GM23248 (cell line): ENCODE results near the gene ULBP1. TPM values are rescaled to one million over a fixed set of nuclear protein-coding genes. Genes with fewer than 3 reads are reported as not detected.
"Not testable (repeated sequence)": the region's sequence is repeated elsewhere in the genome, so short reads cannot be mapped to it uniquely, and the experiment has no call there.

Source experiments
- DNase-seq: peaks from one replicate; pipeline ENCODE4 v3.0.0-alpha.2; 2015
- H2AFZ ChIP-seq: fragments of 200-600 bp; sonication (generic); 2 replicates; pipeline ENCODE4 v1.6.1; 2016; ENCODE audit warnings: antibody characterized with exemption
- H3F3A ChIP-seq: fragments of 200-600 bp; sonication (generic); 2 replicates; pipeline ENCODE4 v1.6.1; 2016; ENCODE audit warnings: mild to moderate bottlenecking, antibody characterized with exemption, mixed run types; ENCODE audit not compliant: insufficient read depth
- H3K27ac ChIP-seq: fragments of 200-600 bp; sonication (generic); 2 replicates; pipeline ENCODE4 v1.5.1; 2016; ENCODE audit warnings: mild to moderate bottlenecking
- H3K27me3 ChIP-seq: fragments of 200-600 bp; sonication (generic); replicated peaks from 2 replicates; pipeline ENCODE4 v1.6.1; 2016; ENCODE audit warnings: mild to moderate bottlenecking; ENCODE audit not compliant: insufficient read depth
- H3K36me3 ChIP-seq: fragments of 200-600 bp; sonication (generic); 2 replicates; pipeline ENCODE4 v1.6.1; 2016; ENCODE audit warnings: low read depth, mild to moderate bottlenecking
- H3K4me1 ChIP-seq: fragments of 200-600 bp; sonication (generic); 2 replicates; pipeline ENCODE4 v1.6.1; 2016; ENCODE audit warnings: mild to moderate bottlenecking; ENCODE audit not compliant: insufficient read depth
- H3K4me2 ChIP-seq: fragments of 200-600 bp; sonication (generic); one replicate; pipeline ENCODE4 v1.6.1; 2016; ENCODE audit warnings: mild to moderate bottlenecking; ENCODE audit not compliant: unreplicated experiment
- H3K4me3 ChIP-seq: fragments of 200-600 bp; sonication (generic); 2 replicates; pipeline ENCODE4 v1.5.1; 2016; ENCODE audit warnings: mild to moderate bottlenecking
- H3K79me2 ChIP-seq: fragments of 200-600 bp; sonication (generic); 2 replicates; pipeline ENCODE4 v1.6.1; 2016; ENCODE audit warnings: mild to moderate bottlenecking; ENCODE audit not compliant: insufficient read depth
- H3K9ac ChIP-seq: fragments of 200-600 bp; sonication (generic); 2 replicates; pipeline ENCODE4 v1.6.1; 2016; ENCODE audit warnings: mild to moderate bottlenecking
- H3K9me2 ChIP-seq: fragments of 200-600 bp; sonication (generic); 2 replicates; pipeline ENCODE4 v1.6.1; 2016; ENCODE audit warnings: mixed run types, mild to moderate bottlenecking, moderate library complexity; ENCODE audit not compliant: insufficient read depth
- H3K9me3 ChIP-seq: fragments of 200-600 bp; sonication (generic); one replicate; pipeline ENCODE4 v1.6.1; 2017; ENCODE audit warnings: low read depth
- H4K20me1 ChIP-seq: fragments of 200-600 bp; sonication (generic); 2 replicates; pipeline ENCODE4 v1.6.0; 2016; ENCODE audit not compliant: insufficient read depth
- EZH2 ChIP-seq: fragments of 200-600 bp; sonication (generic); IDR thresholded peaks from 2 replicates; pipeline ENCODE4 v1.6.1; 2018; ENCODE audit warnings: antibody characterized with exemption, mild to moderate bottlenecking; ENCODE audit not compliant: insufficient read depth, poor library complexity, severe bottlenecking
- EZH2phosphoT487 ChIP-seq: fragments of 200-600 bp; sonication (generic); IDR thresholded peaks from 2 replicates; pipeline ENCODE4 v1.6.1; 2018; ENCODE audit warnings: antibody characterized with exemption, moderate library complexity, mild to moderate bottlenecking, low read depth; ENCODE audit not compliant: insufficient read depth
- WGBS, 2 experiments: methylation state at CpG; one replicate each; pipeline ENCODE4 v1.1.6; 2015 to 2017; ENCODE audit warnings: low lambda C conversion rate in 2 of 2, low coverage in 1 of 2; ENCODE audit errors: missing lambda C conversion rate in 2 of 2; 5-methylcytosine and 5-hydroxymethylcytosine counted together
- in situ Hi-C: fragments of 300-500 bp; cut with MboI; formaldehyde crosslinking; loops from 2 replicates; pipeline ENCODE4 v1.15.0; 2020
- polyA plus RNA-seq: library from polyadenylated mRNA; unstranded; fragments of >200 nt; fragmentation: Nextera tagmentation; extraction: Ambion mirVana; gene quantifications from 2 replicates; pipeline ENCODE4 v1.2.1, GENCODE V29; 2016
- total RNA-seq: library from RNA; depleted of rRNA; stranded (reverse); fragments of >200 nt; shearing (Covaris generic); gene quantifications from 2 replicates; pipeline ENCODE4 v1.2.3, GENCODE V29; 2014

Gene ULBP1
- total and polyA plus RNA-seq, 2 experiments from 2014 or later = 6.1 to 9.1 TPM

DNA sequence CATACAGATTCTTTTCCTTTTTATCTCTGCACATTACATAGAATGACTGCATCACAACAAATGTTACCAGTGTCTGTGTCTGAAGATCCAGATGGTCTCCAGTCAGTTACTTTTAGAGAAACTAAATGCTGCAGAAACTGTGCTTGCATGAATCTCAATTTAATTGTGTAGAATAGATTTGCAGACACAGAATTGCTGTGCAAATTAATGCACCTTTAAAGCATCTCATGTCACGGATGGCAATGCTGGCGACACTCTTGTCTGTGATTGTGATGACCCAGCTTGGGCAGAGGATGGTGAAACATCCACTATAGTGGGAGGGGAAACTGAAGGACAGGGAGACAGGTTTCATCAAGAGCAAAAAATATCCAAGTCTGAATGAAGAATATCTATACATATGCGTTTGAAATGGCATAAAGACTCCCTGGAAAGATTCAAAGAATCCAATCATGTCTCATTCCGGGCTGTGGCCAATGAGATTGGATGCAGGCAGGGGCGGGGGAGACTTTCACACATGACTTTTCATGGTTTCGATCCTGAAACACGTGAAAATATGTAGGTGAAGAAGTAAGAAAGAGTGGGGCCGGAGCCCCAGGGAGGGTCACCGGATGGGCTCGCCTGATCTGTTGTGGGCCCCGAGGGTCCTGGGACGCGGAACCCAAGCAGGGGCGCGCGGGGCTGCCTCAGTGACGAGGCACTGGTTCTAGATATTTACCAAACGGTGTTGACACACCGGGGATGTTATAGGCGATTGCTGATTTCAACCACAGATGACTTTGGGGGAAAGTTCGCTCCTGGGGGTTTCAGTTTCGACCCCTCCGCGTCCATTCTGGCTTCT is 50.3 kb downstream of the ULBP1 start:
- H3K9ac ChIP-seq, H3K4me2 ChIP-seq, H4K20me1 ChIP-seq, DNase-seq, H3K79me2 ChIP-seq, H3K4me1 ChIP-seq, H3K9me2 ChIP-seq, H3K9me3 ChIP-seq, H3F3A ChIP-seq, H3K27ac ChIP-seq, H2AFZ ChIP-seq, H3K4me3 ChIP-seq, H3K36me3 ChIP-seq: not testable (repeated sequence)
- peak; percentile 75 for TF ChIP-seq EZH2
- peaks cover 67% of the 10 kb centered on the region for H3K27me3 ChIP-seq
- in situ Hi-C loops = loop anchor here (10.0 kb wide), 1 partner anchor 79 kb away; no protein-coding TSS in a partner anchor
- 8 to 15% methylated on average over 10 to 13 of the region's 24 CpGs for WGBS, 2 experiments

DNA sequence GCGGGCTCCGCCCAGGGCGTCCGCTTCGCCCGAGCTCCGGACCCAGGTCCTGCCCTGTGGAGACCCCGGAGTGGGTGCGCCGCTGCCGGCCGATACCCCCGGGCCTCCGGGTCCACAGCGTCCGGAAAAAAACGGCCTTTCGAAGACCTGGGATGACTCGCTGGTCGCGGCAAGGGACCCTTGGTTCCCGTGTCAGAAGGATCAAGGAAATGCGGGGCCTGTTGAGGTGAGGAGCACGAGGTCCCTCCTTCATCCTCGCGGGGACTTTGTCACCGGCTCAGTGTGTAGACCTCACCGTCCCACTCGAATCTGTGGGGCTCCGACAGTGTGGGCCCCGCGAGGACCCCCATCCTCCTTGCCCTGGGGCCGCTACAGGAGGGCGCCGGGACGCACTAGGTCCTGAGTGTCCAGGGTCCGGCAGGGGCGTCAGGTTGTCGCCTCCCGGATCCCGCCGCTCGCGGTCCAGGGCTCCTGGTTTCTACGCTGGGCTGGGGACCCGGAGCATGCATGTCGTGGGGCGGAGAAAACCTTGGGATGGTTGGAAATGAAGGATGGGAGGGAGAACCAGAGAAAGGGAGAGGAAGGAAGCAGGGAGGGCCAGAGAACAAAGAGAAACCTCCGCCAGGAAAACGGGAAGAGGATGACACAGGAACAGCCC is 51.0 kb downstream of the ULBP1 start:
- H3K79me2 ChIP-seq, H3K9ac ChIP-seq, H3K36me3 ChIP-seq, H3K27ac ChIP-seq, H3F3A ChIP-seq, DNase-seq, H3K9me2 ChIP-seq, H2AFZ ChIP-seq, H3K4me2 ChIP-seq, H4K20me1 ChIP-seq, H3K9me3 ChIP-seq, H3K4me1 ChIP-seq: not testable (repeated sequence)
- peaks cover 59% of the 10 kb centered on the region for H3K27me3 ChIP-seq
- 0 out of 2 replicates have a peak overlapping the region, but pooled peaks have one; percentile 43 for H3K4me3 ChIP-seq
- 3 to 4% methylated on average over 14 to 22 of the region's 50 CpGs for WGBS, 2 experiments
- in situ Hi-C loops = loop anchor here (10.0 kb wide), 1 partner anchor 80 kb away; no protein-coding TSS in a partner anchor

DNA sequence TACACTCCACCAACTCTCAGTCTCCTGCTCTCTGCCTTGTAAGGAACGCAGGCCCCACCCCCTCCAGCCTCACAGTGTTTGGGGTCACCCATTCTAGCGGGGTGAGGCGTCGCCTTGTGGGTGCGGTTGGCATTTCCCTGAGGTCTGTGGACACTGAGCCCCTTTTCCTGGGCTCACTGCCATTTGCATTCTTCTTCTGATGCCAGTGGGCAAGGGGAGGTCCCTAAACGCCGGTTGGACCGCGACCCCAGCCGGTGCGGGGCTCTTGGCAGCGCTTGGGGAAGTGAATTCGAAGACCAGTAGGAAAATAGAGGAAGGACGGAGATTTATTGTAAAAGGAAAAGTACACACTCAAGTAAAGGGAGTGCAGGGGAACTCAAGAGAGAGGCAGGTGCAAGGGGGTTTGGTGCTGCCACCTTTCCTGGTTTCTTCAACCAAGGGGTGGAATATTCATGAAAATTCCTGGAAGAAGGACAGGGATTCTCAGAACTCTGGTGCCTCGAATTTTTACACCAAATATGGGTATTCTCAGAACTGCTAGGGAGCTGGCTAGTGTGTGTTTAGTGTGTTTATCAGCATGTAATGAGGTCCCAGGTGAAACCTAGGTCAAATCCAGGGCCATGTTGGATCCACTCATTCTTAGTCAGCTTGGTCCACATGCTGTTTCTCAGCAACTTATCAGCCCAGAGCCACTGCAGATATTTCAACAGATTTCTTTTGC is 51.7 kb downstream of the ULBP1 start:
- H3K27me3 ChIP-seq = peaks cover 55% of the 10 kb centered on the region
- H3F3A ChIP-seq, H4K20me1 ChIP-seq, H3K9me2 ChIP-seq, H3K9ac ChIP-seq, H3K9me3 ChIP-seq, H2AFZ ChIP-seq, H3K4me2 ChIP-seq, H3K27ac ChIP-seq, H3K79me2 ChIP-seq, H3K4me3 ChIP-seq, H3K36me3 ChIP-seq, H3K4me1 ChIP-seq: not testable (repeated sequence)
- 9 to 12% methylated on average over 14 of the region's 15 CpGs for WGBS, 2 experiments
- in situ Hi-C loops = loop anchor here (10.0 kb wide), 1 partner anchor 81 kb away; no protein-coding TSS in a partner anchor
- peak; percentile 33 for DNase-seq

DNA sequence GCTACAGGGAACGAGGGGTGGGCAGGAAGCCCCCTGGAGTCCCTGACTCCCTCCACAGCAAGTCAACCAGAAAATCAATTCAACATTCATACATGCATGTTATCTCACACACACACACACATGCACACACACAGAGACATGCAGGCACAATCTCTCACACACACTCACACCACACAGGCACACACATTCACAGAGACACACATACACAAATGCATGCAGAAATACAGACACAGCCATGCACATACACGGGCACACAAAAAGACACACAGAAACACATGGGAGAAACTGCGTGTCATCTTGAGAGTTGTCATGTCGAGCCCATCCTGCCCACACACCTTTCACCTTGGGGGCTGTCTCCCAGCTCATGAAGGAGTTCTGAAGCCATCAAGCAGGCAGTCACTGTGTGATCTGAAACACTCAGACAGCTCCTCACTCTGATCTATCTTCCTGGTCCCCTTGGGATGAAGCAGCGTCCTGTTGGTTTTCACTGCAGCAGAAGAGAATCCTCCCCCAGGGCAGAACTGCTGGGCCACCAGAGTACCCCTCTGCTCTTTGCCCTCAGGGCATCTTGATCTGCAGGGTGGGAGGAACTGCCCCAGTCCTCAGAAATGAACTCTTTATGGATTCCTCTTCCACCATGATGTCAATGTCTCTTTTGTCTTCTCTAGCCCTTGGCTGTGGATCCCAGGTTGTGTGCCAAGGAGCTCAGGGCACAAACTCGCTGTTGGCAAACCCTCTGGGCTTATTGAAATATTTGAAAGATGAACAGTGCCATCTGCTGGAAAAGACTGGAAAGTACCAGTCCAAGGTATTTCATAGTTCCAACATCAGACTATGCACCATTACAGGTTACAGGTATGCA is 52.8 kb downstream of the ULBP1 start:
- Histone ChIP-seq H4K20me1 (no peaks in the 10 kb centered on the region), H3K4me3 (no peak overlapping the region), H3F3A (no peaks in the 10 kb centered on the region), H3K27ac (no peak overlapping the region), H3K27me3 (peaks cover 47% of the 10 kb centered on the region), H3K9me3 (no peaks in the 10 kb centered on the region), H3K4me2 (no peak overlapping the region), H3K36me3 (no peaks in the 10 kb centered on the region), H3K4me1 (no peaks in the 10 kb centered on the region), H3K9ac (no peak overlapping the region), H3K79me2 (no peaks in the 10 kb centered on the region), H3K9me2 (no peaks in the 10 kb centered on the region), H2AFZ (no peak overlapping the region)
- WGBS, 2 experiments = 23 to 25% methylated on average over 6 of the region's 6 CpGs
- DNase-seq = peak; percentile 86
- in situ Hi-C loops = loop anchor here (10.0 kb wide), 1 partner anchor 82 kb away; no protein-coding TSS in a partner anchor
- TF ChIP-seq EZH2phosphoT487 (no peak), EZH2 (no peak)

DNA sequence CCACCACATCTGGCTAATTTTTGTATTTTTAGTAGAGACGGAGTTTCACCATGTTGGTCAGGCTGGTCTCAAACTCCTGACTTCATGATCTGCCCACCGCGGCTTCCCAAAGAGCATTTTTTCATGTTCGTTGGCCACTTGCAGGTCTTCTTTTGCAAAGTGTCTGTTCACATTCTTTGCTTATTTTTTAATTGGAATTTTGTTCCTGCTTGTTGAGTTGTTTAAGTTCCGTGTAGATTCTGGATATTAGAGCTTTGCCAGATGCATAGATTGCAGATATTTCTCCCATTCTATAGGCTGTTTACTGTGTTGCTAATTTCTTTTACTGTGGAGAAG is 53.4 kb downstream of the ULBP1 start:
- not testable (repeated sequence) for H3K9me2 ChIP-seq, H3K27ac ChIP-seq, H3K9me3 ChIP-seq, DNase-seq, H3K4me1 ChIP-seq, H2AFZ ChIP-seq, H3K4me2 ChIP-seq, H3K4me3 ChIP-seq, H4K20me1 ChIP-seq, H3K79me2 ChIP-seq, H3K36me3 ChIP-seq, H3F3A ChIP-seq, H3K9ac ChIP-seq
- whole genome bisulfite sequencing, 2 experiments = 8 to 15% methylated on average over 5 of the region's 5 CpGs
- H3K27me3 ChIP-seq = peaks cover 41% of the 10 kb centered on the region
- in situ Hi-C loops = loop anchor here (10.0 kb wide), 1 partner anchor 82 kb away; no protein-coding TSS in a partner anchor
